Measurements from ENCODE around the gene SMIM22. TPM values are rescaled to one million over a fixed set of nuclear protein-coding genes. Genes with fewer than 3 reads are reported as not detected.

Gene SMIM22
- total and polyA plus RNA-seq, 2 of the 8 experiments (the other 6 are each of a cell fraction or from before 2014, with no cell fraction given), result not detected

- DNase-seq (ENCODE audit: low read depth in 1 of 2, low spot score in 2 of 2), result no peak
- Histone ChIP-seq H4K5ac (ENCODE audit: insufficient read length, low read depth, low read length) (no peak overlapping the region), H3K56ac (replicated peaks; ENCODE audit: insufficient read length, low read depth, low read length) (no peak overlapping the region), H3K79me2 (ENCODE audit: control insufficient read depth in 1 of 2, insufficient read depth in 2 of 2, low read length in 2 of 2) (no peaks in the 10 kb centered on the region), H3K27me3 (replicated peaks in 1 of 4; ENCODE audit: control insufficient read depth in 3 of 4, extremely low read depth in 1 of 4, insufficient read depth in 3 of 4, low read length in 3 of 4) (no peaks in the 10 kb centered on the region), H3K9me3 (ENCODE audit: insufficient read depth in 2 of 2, low read depth in 1 of 2, low read length in 1 of 2) (no peaks in the 10 kb centered on the region), H3K4me2 (ENCODE audit: insufficient read depth in 1 of 2, low read depth in 2 of 2, low read length in 2 of 2) (no peak overlapping the region), H3K27ac (ENCODE audit: low read depth, low read length) (no peak overlapping the region), H4K20me1 (replicated peaks in 1 of 2; ENCODE audit: control insufficient read depth in 1 of 2, insufficient read depth in 2 of 2, low read length in 2 of 2) (peaks cover 0 to 3% of the 10 kb centered on the region in 2 experiments), H3K14ac (ENCODE audit: insufficient read length) (no peak overlapping the region), H3K23me2 (ENCODE audit: low read depth, low read length) (no peaks in the 10 kb centered on the region), H2BK20ac (ENCODE audit: low read length) (no peak overlapping the region), H3K4me3 (ENCODE audit: extremely low read depth in 1 of 4, insufficient read depth in 2 of 4, low read depth in 3 of 4, low read length in 4 of 4) (no peak overlapping the region), H3K4me1 (replicated peaks in 1 of 4; ENCODE audit: control insufficient read depth in 3 of 4, insufficient read depth in 4 of 4, low read length in 3 of 4) (peaks cover 0 to 3% (median under 1%) of the 10 kb centered on the region in 4 experiments; a peak in 3 of 7 replicates), H3K79me1 (ENCODE audit: low read depth, low read length) (no peaks in the 10 kb centered on the region; the same call in 1 of the 2 replicates), H2BK120ac (replicated peaks; ENCODE audit: low read depth, low read length) (no peak overlapping the region), H2AFZ (ENCODE audit: low read length) (no peak overlapping the region), H4K91ac (replicated peaks; ENCODE audit: insufficient read length, low read length) (no peak overlapping the region), H3K4ac (replicated peaks; ENCODE audit: insufficient read length, low read depth, low read length) (no peak overlapping the region), H2BK5ac (ENCODE audit: low read depth, low read length) (no peak overlapping the region), H2AK5ac (ENCODE audit: low read depth, low read length) (no peak overlapping the region), H3K36me3 (ENCODE audit: control insufficient read depth in 2 of 4, insufficient read depth in 4 of 4, low read length in 3 of 4) (peaks cover 3 to 19% (median 15%) of the 10 kb centered on the region in 4 experiments; a peak in 6 of 8 replicates), H4K8ac (ENCODE audit: extremely low read depth, insufficient read depth, low read length) (no peak overlapping the region; the same call in 1 of the 2 replicates), H3K9ac (replicated peaks in 1 of 4; ENCODE audit: extremely low read depth in 1 of 4, low read depth in 3 of 4, low read length in 3 of 4) (no peak overlapping the region), H2BK15ac (ENCODE audit: low read length) (no peak overlapping the region), H3K18ac (ENCODE audit: extremely low read depth, low read length) (no peak overlapping the region), H3K23ac (ENCODE audit: insufficient read length) (no peak overlapping the region), H2BK12ac (ENCODE audit: low read depth, low read length) (no peak overlapping the region)
- CTCF ChIA-PET (ENCODE audit: partially characterized antibody), result interaction anchor here (0.7 to 1.7 kb wide), 2 partner anchors 10 to 1215 kb away, joined by 7 to 8 read pairs; no protein-coding TSS in a partner anchor
- POLR2A ChIA-PET (ENCODE audit: partially characterized antibody), result interaction anchor here (2.9 kb wide), 1 partner anchor 11 kb away, joined by 16 read pairs; no protein-coding TSS in a partner anchor
- no peak for FAIRE-seq
- 87% methylated on average over 10 of the region's 10 CpGs; no CpG with 5 or more reads in 1 of the 2 experiments for WGBS, 2 experiments (ENCODE audit: extremely low coverage in 1 of 2, insufficient coverage in 1 of 2, insufficient read length in 1 of 2, insufficient replicate concordance in 2 of 2, low coverage in 1 of 2, low lambda C conversion rate in 2 of 2, missing lambda C conversion rate in 1 of 2)
- no peak for TF ChIP-seq RXRA (IDR thresholded peaks at IDR 0.05; ENCODE audit: insufficient read depth, low read depth, low read length)
These were observed 45.4 kb upstream of the SMIM22 start for GRCh38 chr16:4749700-4750257.

Data from H1 (cell line).